GM19397 (cell line): Measurements from ENCODE around the gene UBE2F.
"Not testable (repeated sequence)": the region's sequence is repeated elsewhere in the genome, so short reads cannot be mapped to it uniquely, and the experiment has no call there.

ENCODE experiments used
- ATAC-seq: cut with Tn5 transposase; IDR thresholded peaks from one replicate; pipeline ENCODE4 v1.9.1; 2021; ENCODE audit warnings: mild to moderate bottlenecking, moderate library complexity; ENCODE audit not compliant: unreplicated experiment

Gene UBE2F

GRCh38 chr2:238013806-238014205, 47.0 kb downstream of the UBE2F start:
- ATAC-seq = no peak

- no peak for ATAC-seq
These were observed 48.9 kb downstream of the UBE2F start for GRCh38 chr2:238015705-238016104.

- no peak for ATAC-seq
These were observed 49.7 kb downstream of the UBE2F start for GRCh38 chr2:238016526-238016925.

GRCh38 chr2:238019962-238020361, 53.1 kb downstream of the UBE2F start:
- no peak for ATAC-seq

- ATAC-seq = no peak
These were observed 54.0 kb downstream of the UBE2F start for GRCh38 chr2:238020816-238021215.

GRCh38 chr2:238021327-238021726, 54.5 kb downstream of the UBE2F start:
- ATAC-seq = no peak

- ATAC-seq = no peak
These were observed 55.9 kb downstream of the UBE2F start for GRCh38 chr2:238022594-238023157.

GRCh38 chr2:238023608-238024007, 56.8 kb downstream of the UBE2F start:
- ATAC-seq = no peak

- no peak for ATAC-seq
These were observed 58.2 kb downstream of the UBE2F start for GRCh38 chr2:238024986-238025385.

- no peak for ATAC-seq
These were observed 59.0 kb downstream of the UBE2F start for GRCh38 chr2:238025741-238026360.

GRCh38 chr2:238027058-238027457, 60.2 kb downstream of the UBE2F start:
- ATAC-seq = no peak

- ATAC-seq = no peak
These were observed 61.0 kb downstream of the UBE2F start for GRCh38 chr2:238027591-238028415.

GRCh38 chr2:238029853-238030252, 63.0 kb downstream of the UBE2F start:
- ATAC-seq = no peak

GRCh38 chr2:238030422-238031155, 63.8 kb downstream of the UBE2F start:
- no peak for ATAC-seq

GRCh38 chr2:238031751-238032150, 64.9 kb downstream of the UBE2F start:
- no peak for ATAC-seq

GRCh38 chr2:238032755-238033337, 66.0 kb downstream of the UBE2F start:
- no peak for ATAC-seq

GRCh38 chr2:238033991-238034390, 67.2 kb downstream of the UBE2F start:
- not testable (repeated sequence) for ATAC-seq

- ATAC-seq = no peak
These were observed 71.4 kb downstream of the UBE2F start for GRCh38 chr2:238038203-238038602.

- no peak for ATAC-seq
These were observed 72.3 kb downstream of the UBE2F start for GRCh38 chr2:238039151-238039550.

GRCh38 chr2:238039985-238040384, 73.2 kb downstream of the UBE2F start:
- no peak for ATAC-seq

- no peak for ATAC-seq
These were observed 74.1 kb downstream of the UBE2F start for GRCh38 chr2:238040918-238041317.
